ENCODE results near the gene FGF19. TPM values are rescaled to one million over a fixed set of nuclear protein-coding genes. Genes with fewer than 3 reads are reported as not detected.

Gene FGF19
- total RNA-seq, 1 experiment from 2014 or later, result 0.11 TPM

DNA sequence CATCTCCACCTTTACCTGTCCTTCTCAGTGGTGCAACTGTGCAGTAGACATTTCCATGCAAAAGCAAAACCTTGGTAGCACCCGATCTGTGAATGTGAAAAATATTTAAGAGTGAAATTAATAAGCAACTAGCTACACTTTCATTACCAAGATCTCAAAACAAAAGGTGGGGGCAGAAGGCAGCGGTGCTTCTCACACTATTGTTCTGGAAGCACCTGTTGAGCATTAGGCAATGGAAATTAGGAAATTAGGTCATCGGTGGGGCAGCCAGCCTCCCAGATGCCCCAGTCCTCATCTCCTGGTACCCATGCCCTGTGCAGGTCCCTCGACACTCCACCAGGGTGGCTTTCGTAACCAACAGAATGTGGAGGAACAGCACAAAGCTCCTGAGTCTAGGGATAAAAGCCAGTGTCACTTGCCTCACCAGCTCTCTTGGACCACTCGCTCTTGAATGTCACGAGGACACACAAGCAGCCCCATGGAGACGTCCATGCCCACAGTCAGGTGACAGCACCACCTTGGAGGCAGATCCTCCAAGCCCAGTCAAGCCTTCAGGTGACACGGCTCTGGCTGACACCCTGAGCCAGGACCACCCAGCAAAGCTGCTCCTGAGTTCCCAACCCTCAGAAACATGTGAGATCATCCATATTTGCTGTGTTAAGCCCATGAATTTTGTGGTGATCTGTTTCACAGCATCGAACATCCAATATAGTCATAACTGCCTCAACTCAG is 31.9 kb downstream of the FGF19 start:
- DNase-seq (ENCODE audit: low read depth), result no peak

DNA sequence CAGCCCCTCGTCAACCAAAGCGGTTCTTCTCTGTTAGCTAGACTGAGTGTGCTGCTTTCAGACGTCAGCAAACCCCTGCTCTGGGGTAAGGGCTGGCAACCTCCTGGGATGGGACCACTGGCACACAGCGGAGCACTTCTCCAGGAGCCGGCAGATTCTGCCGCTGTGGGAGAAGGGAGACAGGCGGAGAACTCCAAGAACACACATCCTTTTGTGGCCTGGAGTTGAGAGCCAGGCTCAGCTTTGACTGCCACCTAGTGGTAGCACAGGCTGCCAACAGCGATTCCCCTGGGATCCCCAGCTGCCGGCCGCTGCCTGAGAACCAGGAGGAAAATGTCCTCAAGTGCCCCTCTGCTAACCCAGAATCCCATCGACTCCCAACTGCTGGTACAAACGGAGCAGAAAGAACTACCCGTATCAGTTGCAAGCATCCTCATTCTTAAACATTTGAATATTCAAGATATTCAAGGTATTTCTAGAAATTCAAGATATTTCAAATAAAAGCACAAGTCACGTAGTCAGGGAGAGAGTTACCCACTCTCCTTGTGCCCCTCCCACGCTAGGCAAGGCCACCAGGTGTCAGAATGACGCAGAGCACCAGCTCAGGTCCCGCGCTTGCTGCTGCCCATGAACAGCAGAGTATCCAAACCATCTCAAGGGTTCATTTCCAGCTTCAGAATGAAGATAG is 33.5 kb downstream of the FGF19 start:
- peak; percentile 84 for DNase-seq (ENCODE audit: low read depth)

DNA sequence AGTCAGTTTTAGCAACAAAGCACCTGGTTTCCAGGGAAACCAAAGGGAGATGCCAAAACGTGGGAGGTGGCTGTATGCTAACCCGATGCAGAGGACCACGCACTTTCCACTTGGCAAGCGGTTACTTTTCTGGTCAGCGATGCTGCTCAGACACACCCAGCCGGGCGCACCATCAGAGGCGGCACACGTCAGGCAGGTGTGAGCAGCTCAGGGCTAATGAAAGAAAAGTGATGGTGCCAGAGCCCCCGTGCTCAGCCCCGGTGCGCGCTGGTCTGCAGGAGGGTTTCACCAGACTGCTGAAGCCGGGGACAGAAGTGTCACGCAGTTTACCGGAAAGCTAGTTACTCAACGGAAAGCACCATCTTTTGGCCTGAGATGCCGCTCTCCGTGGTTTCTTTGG is 34.3 kb downstream of the FGF19 start:
- DNase-seq (ENCODE audit: low read depth), result no peak

DNA sequence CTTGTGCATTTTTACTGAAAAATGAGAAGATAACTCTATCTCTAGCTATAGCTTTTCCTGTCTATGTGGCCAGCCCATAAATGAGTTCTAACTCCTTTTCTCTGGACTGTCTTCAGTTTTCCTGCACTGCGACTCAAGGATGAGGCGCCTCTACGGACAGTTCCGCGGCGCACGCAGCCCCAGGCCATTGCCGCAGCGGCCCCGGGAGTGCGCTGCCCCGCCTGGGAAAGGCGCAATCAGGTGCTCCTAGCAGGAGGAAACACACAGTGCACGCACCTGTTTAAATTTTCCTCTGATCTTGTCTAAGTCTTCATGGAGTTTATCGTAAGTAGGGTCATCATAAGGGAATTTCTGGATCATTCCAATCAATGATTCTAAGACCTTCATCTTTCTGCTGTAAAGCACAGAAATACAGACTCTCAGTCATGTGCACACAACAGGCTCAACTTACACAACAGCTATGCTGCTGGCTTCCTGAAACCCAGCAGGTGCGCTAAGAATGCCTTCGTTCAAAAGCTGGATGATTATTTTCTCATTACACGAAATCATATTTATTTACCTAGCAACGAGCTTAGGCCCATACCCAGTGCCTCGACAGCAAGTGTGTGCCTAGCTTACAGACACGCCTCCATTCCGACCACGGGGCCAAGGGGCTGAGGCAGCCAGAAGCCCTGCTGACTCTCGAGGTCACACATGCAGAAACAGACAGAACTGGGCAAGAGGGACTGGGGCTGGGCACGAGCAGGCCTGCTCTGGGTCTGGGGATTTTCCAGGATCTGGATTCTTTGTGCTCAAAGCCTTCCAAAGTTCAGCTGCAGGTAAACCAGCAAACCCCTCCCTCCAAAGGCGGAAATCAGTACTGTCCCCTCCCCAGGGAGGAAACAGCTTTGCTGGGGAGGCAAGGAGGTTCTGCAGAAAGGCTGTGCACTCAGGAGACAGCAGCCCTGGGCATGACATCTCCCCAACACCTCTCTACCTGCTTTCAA is 35.9 kb downstream of the FGF19 start:
- no peak for DNase-seq (ENCODE audit: low read depth)

DNA sequence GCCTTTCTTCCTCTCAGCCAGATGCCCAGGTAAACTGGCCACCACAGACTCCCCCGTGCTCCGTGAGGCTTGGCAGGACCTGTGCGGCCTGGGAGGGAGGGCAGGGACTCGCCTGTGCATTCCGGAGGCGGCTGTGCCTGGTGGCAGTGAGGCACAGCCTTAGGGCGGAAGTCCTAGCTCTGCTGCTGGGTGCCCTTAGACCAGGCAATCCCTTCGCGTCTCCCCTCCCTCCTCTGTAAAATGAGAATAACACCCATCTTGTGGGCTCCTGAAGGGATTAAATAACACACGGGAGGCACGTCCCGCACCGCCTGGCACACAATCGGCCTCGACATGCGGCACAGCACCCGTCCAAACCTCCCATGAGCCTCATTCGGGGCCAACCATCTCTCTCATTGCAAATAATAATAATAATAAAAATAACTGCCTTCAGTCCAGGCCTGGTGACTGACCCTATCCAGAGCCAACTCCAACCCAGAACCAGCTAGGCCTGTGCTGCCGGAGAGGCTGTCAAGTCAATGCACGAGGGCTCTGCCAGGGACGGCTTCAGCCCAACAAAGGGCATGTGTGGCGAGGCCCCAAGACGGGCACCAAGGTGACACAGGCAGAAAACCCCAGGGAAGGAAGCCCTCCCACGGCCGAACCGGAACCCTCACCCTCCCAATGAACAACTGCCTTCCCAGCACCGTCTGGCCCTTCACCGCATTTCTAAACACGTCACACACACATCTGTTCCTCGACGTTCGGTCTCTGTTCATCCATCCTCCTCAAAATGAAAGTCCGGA is 36.9 kb downstream of the FGF19 start:
- DNase-seq (ENCODE audit: low read depth), result no peak

DNA sequence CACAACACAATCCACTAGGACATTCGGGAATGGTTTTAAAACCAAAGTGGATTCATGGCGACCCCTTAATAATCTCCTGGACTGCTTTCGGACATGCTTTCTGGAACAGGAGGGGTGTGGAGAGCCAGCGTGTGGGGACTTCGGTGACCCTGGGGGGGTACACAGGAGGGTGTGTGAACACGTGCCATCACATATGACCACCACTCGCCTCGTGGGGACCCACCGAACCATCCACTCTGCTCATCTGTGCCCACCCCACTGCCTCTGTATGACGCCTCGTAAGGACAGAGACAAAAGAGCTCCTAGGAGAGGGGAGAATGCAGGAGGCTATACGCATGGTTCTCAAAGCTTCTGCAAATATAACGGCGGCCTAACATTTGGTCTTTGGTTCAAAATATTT is 37.6 kb downstream of the FGF19 start:
- DNase-seq (ENCODE audit: low read depth), result no peak

DNA sequence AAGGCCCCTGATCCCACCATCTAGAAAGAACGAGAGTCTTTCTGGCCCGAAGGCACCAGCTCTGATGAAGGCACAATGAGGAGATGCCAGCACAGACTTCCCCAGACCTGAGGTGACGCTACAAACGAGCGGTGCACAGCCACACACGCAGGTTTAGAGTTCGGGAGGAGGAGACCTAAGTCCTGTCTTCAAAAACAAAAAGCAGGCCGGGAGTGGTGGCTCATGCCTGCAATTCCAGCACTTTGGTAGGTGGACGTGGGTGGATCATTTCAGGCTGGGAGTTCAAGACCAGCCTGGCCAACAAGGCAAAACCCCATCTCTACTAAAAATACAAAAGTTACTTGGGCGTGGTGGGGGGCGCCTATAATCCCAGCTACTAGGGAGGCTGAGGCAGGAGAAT is 38.2 kb downstream of the FGF19 start:
- DNase-seq (ENCODE audit: low read depth), result no peak

DNA sequence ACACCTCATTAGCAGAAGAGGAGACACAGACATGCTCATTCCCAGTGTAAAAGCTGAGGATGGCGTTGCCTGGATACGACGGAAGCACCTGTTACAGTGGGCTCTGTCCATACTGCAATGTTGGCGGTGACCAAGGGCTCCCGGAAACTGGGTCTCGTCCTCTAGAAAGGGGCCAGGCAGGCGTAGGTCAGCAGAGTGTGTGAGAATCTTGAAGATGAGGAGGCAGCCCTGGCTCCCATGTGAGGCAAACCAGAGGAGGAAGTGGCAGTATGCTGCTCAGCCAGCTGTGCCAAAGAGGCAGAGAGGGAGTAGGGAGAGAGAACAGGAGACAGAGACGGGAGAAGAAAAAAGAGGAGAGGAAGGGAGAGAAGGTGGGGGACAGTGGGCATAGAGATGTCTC is 38.9 kb downstream of the FGF19 start:
- no peak for DNase-seq (ENCODE audit: low read depth)

DNA sequence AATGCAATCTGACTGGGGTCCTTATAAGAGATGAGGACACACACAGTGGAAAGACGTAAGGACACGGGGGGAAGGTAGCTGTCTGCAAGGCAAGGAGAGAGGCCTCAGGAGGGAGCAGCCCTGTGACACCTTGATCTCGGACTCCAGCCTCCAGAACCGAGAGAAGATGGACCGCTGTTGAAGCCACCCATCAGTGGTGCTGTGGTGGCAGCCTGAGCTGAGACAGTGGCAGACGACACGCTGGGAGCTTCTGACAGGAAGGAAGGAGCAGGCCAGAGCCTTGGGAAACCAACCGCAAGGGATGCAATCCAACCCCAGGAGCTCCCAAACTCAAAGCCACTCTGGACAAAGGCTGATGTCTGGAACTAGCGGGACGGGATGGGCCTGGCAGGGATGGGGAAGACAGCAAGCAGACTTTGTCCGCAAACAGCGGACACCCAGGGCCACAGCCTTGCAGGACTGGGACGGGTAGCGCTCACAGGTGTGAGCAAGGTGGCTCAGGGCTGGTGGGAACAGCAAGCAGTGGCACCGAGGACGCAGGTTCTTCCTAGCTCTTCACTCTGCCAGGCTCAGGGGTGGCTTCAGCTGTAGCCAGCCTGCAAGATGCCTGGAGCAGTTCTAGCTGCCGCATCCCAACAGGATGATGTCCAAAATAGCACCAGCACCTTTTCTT is 39.6 kb downstream of the FGF19 start:
- no peak for DNase-seq (ENCODE audit: low read depth)

DNA sequence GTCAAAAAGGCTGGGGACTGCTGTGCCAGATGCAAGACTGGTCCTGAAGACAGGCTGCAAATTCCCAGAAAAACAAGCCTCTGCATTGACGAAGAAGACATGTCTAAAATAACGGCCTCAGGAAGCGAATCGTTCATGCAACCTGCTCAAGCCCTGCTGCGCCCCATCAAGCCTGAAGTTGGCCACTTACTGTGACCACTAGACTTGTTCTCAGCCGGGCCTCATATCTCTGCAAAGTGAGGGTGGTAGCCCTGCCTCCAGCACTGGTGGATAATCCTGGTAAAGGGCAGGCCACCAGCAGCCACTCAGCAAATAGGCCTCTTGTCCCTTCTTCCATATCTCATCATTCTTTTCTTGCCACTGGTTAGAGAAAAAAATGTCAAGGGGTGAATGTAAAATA is 40.5 kb downstream of the FGF19 start:
- DNase-seq (ENCODE audit: low read depth), result no peak

DNA sequence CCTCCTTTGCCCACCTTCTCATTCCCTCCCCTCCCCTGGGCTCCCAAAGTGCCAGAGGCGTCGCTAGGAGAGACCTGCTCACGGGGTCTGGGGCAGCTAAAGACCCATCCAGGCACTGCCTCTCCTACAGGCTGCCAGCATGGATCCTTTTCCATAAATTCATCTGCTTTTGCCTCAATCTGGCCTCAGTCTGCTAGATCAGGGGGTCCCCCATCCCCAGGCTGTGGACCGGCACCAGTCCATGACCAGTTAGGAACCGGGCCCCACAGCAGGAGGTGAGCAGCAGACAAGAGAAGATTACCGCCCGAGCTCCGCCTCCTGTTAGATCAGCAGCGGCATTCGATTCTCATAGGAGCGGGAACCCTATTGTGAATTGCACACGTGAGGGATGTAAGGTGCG is 41.0 kb downstream of the FGF19 start:
- no peak for DNase-seq (ENCODE audit: low read depth)

DNA sequence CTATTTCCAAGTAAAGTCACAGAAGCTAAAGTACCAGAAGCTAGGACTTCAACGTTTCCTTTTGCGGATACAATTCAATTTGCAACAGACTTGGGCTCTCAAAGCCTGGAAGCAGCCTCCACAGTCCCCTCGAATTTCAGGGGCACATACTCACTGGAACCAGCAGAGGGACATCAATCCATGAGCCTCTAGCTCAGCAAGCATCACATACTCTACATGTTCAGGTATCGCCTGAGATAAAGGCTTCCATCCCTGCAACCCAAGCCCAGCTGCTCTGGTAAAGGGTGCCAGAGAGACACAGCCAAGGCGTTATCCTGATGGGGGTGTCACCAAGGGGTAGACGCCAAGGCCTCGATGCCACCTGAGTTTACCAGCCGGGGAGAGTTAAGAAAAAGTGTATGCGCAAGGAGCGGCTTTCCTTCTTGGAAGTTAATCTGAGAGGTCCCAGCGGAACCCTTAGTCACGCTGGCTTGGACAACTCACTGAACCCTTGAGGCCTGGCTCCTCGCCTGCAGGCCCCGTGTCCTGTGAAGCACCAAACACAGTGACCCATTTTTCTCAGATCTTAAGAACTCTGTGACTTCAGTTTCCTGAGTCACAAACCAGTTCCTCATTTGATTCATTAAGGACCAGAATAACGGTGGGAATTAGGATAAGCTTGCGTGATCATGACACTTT is 41.7 kb downstream of the FGF19 start:
- peak; percentile 7 for DNase-seq (ENCODE audit: low read depth)

DNA sequence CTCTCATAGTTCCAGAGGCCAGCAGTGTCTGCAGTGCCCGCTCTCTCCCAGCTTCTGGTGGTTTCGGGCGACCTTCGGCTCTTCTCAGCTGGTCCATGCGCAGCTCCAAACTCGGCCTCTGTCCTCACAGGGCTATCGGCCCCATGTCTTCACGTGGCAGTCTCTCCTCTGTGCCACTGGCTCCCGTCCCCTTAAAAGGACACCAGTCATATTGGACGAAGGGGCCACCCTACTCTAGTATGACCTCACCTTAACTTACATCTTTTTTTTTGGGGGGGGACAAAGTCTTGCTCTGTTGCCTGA is 42.5 kb downstream of the FGF19 start:
- no peak for DNase-seq (ENCODE audit: low read depth)

DNA sequence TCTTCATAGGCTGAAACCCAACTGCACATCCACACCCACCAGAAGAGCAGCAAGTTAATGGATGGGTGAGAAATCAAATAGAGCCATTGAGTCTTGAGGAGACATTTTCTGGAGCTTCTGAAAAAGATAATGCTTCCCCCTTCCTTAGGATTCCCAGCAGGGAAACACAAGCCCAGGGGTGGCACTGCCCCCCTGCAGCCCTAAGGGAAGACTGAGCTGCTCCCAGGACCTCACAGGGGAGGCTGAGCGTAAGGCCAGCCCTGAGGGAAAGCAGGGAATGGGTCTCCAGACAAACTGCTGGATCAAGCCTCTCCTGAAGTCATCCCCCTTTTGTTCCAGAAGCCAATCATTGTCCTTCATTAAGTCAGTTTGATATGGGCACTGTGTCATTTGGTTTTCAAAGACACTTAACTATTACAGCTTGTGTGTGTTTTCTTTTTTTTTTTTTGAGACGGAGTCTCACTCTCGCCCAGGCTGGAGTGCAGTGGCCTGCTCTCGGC is 43.8 kb downstream of the FGF19 start:
- DNase-seq (ENCODE audit: low read depth), result no peak

DNA sequence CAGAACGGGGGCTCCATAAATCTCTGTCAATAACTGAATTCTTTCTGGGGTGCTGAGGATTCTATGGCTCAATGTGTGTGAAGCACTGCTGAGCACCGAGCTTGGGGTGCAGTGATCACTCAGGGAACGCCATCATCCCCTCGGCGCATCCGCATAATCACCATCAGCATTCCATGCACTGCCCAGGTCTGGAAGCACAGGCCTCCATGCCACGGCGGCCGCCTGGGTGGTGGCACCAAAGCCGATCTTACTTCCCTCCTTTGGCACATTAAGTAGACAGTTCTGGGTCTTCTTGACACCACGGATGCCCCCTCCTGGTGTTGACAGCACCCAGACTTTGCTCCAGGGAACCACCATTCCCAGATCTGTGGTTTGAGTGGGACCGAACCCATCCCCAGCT is 44.2 kb downstream of the FGF19 start:
- no peak for DNase-seq (ENCODE audit: low read depth)

DNA sequence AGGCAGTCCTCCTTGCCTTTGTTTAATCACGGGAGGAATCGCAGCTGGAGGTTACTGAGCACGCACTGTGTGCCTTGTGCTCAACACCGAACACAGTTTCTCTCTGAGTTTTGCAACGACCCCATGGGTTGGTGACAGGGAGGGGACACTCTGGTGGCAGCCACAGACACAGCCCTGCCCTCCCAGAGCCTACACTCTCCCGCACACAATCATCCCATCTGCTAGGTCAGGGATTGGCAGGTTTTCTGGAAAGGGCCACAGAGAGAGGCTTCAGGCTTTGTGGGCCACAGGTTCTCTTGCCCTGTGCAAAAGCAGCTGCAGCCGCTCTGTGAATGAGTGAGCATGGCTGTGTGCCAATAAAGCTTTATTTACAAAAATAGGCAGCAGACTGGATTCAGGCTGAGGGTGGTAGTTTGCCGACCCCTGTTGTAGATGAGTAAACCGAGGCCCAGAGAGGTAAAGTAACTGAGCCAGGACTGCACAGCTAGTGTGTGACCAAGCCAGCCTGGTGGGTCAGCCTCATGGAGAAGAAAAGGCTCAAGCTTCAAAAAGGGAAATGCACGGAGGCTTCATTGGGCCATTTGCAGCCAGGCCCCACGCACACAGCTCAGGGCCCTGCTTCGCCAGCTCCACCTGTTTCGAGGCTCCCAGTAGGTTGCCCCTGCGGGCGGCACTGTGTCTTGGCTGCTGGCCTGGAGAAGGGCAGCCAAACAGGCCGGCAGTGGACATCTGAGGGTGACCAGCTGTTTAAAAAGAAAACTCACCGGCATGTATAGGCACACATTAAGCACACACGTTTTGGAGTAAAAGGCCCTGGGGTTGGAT is 45.0 kb downstream of the FGF19 start:
- peak; percentile 27 for DNase-seq (ENCODE audit: low read depth)

DNA sequence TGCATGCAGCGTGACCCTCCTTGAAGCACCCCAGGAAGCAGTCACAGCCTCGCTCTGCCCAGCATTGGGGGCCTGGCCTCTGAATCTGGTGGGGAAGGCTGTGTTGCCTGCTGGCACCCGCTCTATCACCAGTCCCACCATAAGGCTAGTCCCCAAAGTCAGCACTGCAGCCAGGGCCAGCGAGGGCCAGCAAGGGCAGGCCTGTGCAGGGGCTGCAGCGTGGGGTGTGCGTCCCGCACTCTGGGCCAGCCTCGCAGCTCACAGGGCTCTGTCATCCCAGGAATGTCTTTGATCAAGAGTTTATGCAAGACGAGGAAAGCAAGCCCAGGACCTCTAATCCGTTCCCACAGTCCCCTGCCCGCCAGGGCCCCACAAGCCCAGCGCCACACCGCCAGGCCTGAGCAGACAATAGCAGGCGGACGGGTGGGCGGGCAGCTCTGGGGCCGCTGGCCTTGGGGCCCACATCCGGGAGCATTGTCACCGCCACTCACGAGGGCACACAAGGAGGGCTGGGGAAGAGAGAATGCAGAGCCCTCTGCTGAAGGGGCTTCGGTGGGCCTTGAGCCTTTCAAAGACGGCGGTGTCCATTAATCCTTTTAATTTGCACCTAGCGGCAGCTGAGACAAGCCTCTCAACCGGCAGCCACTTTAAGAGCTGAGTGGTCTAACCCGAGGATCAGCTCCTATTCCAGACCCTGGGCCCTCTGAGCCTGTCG is 45.8 kb downstream of the FGF19 start:
- DNase-seq (ENCODE audit: low read depth), result no peak

DNA sequence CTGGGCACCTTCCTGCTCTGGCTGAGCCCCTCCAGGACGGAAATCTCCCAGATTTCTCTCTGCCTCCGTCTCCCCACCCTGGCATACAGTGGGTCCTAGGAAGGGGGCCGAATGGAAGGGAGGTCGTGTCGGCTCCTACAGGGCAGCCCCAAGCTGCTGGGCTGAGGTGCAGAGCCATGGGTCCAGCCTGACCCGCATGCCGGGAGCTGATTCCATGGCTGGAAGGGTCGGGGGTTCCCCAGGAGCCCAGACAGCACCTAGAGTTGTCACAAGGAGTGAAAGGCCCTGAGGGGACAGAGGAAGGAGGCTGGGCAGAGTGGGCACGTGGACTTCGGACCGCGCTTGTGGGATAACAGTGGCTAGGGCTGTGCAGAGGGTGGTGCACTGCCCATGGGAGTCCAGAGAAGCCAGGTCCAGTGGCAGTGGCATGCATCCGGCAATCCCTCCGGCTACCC is 46.3 kb downstream of the FGF19 start:
- DNase-seq (ENCODE audit: low read depth), result no peak
